Measurements from ENCODE around the gene TMEM145. TPM values are rescaled to one million over a fixed set of nuclear protein-coding genes. Genes with fewer than 3 reads are reported as not detected.

Gene TMEM145
- polyA plus RNA-seq, 1 donor from 2014 or later: 30.9 TPM

- peaks cover 6% of the 10 kb centered on the region for H3K36me3 ChIP-seq (ENCODE audit: insufficient read depth, low read length)
- TF ChIP-seq CTCF (IDR thresholded peaks at IDR 0.05; ENCODE audit: poor library complexity, severe bottlenecking) (no peak), TAF1 (IDR thresholded peaks at IDR 0.05; ENCODE audit: low read depth) (no peak), SMC3 (conservative IDR thresholded peaks at IDR 0.05; ENCODE audit: poor library complexity) (no peak), POLR2AphosphoS5 (IDR thresholded peaks at IDR 0.05) (no peak), RAD21 (conservative IDR thresholded peaks at IDR 0.05) (no peak), REST (IDR thresholded peaks at IDR 0.05; ENCODE audit: borderline replicate concordance) (no peak), EP300 (conservative IDR thresholded peaks at IDR 0.05; ENCODE audit: poor library complexity, severe bottlenecking) (no peak), MXI1 (conservative IDR thresholded peaks at IDR 0.05; ENCODE audit: poor library complexity, severe bottlenecking) (no peak), EZH2 (IDR thresholded peaks at IDR 0.05; ENCODE audit: borderline replicate concordance, insufficient read depth, low read length, poor library complexity, severe bottlenecking) (no peak)
- no peak overlapping the region for H2AFZ ChIP-seq (ENCODE audit: low read depth, low read length)
- H3K27me3 ChIP-seq (ENCODE audit: insufficient read depth, low read depth, low read length): no peaks in the 10 kb centered on the region
- H3K9ac ChIP-seq (ENCODE audit: low read length): no peak overlapping the region
- H3K4me2 ChIP-seq (ENCODE audit: low read length): no peak overlapping the region
- H4K20me1 ChIP-seq (ENCODE audit: insufficient read depth): peaks cover 4% of the 10 kb centered on the region
- no peak overlapping the region for H3K27ac ChIP-seq (ENCODE audit: low read length)
- H3K9me2 ChIP-seq (ENCODE audit: insufficient read depth, low read length): no peaks in the 10 kb centered on the region
- H3K4me3 ChIP-seq (ENCODE audit: low read length): no peak overlapping the region
- no peaks in the 10 kb centered on the region for H3K9me3 ChIP-seq (ENCODE audit: low read length)
- H3F3A ChIP-seq (ENCODE audit: insufficient read depth, low read length, poor library complexity, severe bottlenecking): no peaks in the 10 kb centered on the region
- H3K79me2 ChIP-seq (replicated peaks; ENCODE audit: insufficient read depth, low read length): peaks cover 7% of the 10 kb centered on the region
These were observed 22.3 kb upstream of the TMEM145 start for GRCh38 chr19:42290523-42291434.

- no peaks in the 10 kb centered on the region for H3K27me3 ChIP-seq (ENCODE audit: insufficient read depth, low read depth, low read length)
- no peak overlapping the region for H3K9ac ChIP-seq (ENCODE audit: low read length)
- H3K79me2 ChIP-seq (replicated peaks; ENCODE audit: insufficient read depth, low read length): peaks cover under 1% of the 10 kb centered on the region
- H3K9me2 ChIP-seq (ENCODE audit: insufficient read depth, low read length): no peaks in the 10 kb centered on the region
- H2AFZ ChIP-seq (ENCODE audit: low read depth, low read length): no peak overlapping the region
- no peak for TF ChIP-seq EP300 (conservative IDR thresholded peaks at IDR 0.05; ENCODE audit: poor library complexity, severe bottlenecking)
- TF ChIP-seq RAD21 (conservative IDR thresholded peaks at IDR 0.05): no peak
- H3K36me3 ChIP-seq (ENCODE audit: insufficient read depth, low read length): peaks cover 6% of the 10 kb centered on the region
- H3K9me3 ChIP-seq (ENCODE audit: low read length): no peaks in the 10 kb centered on the region
- peaks cover 6% of the 10 kb centered on the region for H4K20me1 ChIP-seq (ENCODE audit: insufficient read depth)
- no peaks in the 10 kb centered on the region for H3F3A ChIP-seq (ENCODE audit: insufficient read depth, low read length, poor library complexity, severe bottlenecking)
- H3K27ac ChIP-seq (ENCODE audit: low read length): no peak overlapping the region
- H3K4me3 ChIP-seq (ENCODE audit: low read length): no peak overlapping the region
- H3K4me2 ChIP-seq (ENCODE audit: low read length): no peak overlapping the region
These were observed 21.7 kb upstream of the TMEM145 start for GRCh38 chr19:42291435-42291810.
